ENCODE measurements around the gene CDH23.

Gene CDH23

GRCh38 chr10:71605263-71605962 lies 208.7 kb downstream of the CDH23 start:
- no peak for TF ChIP-seq CTCF (IDR thresholded peaks at IDR 0.05; ENCODE audit: borderline replicate concordance, insufficient read depth, low read depth, low read length)

GRCh38 chr10:71606257-71607081 lies 209.7 kb downstream of the CDH23 start:
- no peak for TF ChIP-seq CTCF (IDR thresholded peaks at IDR 0.05; ENCODE audit: borderline replicate concordance, insufficient read depth, low read depth, low read length)
- H3K4me3 ChIP-seq (ENCODE audit: low read depth, low read length): no peak overlapping the region

More at GRCh38 chr10:71605263-71605962, 208.7 kb downstream of the CDH23 start:
- no peak overlapping the region for H3K4me3 ChIP-seq (ENCODE audit: low read depth, low read length)

GRCh38 chr10:71607082-71607443 lies 210.3 kb downstream of the CDH23 start:
- no peak overlapping the region for H3K4me3 ChIP-seq (ENCODE audit: low read depth, low read length)
- TF ChIP-seq CTCF (IDR thresholded peaks at IDR 0.05; ENCODE audit: borderline replicate concordance, insufficient read depth, low read depth, low read length): no peak

GRCh38 chr10:71608819-71609768 lies 212.4 kb downstream of the CDH23 start:
- peak; percentile 88 for TF ChIP-seq CTCF (IDR thresholded peaks at IDR 0.05; ENCODE audit: borderline replicate concordance, insufficient read depth, low read depth, low read length)
- no peak overlapping the region for H3K4me3 ChIP-seq (ENCODE audit: low read depth, low read length)

- H3K4me3 ChIP-seq (ENCODE audit: low read depth, low read length): no peak overlapping the region
- no peak for TF ChIP-seq CTCF (IDR thresholded peaks at IDR 0.05; ENCODE audit: borderline replicate concordance, insufficient read depth, low read depth, low read length)
These were observed 213.9 kb downstream of the CDH23 start for GRCh38 chr10:71610651-71611050.

GRCh38 chr10:71611131-71611530 lies 214.4 kb downstream of the CDH23 start:
- TF ChIP-seq CTCF (IDR thresholded peaks at IDR 0.05; ENCODE audit: borderline replicate concordance, insufficient read depth, low read depth, low read length): no peak
- H3K4me3 ChIP-seq (ENCODE audit: low read depth, low read length): no peak overlapping the region

All from GM12875 (cell line).